CMK (cell line): ENCODE measurements around the gene RNF181.
"Not testable (repeated sequence)": the region's sequence is repeated elsewhere in the genome, so short reads cannot be mapped to it uniquely, and the experiment has no call there.

Experiments
- DNase-seq: peaks from one replicate; pipeline ENCODE4 v3.0.0-alpha.2; 2010; ENCODE audit warnings: low read depth

RNF181 gene

DNA sequence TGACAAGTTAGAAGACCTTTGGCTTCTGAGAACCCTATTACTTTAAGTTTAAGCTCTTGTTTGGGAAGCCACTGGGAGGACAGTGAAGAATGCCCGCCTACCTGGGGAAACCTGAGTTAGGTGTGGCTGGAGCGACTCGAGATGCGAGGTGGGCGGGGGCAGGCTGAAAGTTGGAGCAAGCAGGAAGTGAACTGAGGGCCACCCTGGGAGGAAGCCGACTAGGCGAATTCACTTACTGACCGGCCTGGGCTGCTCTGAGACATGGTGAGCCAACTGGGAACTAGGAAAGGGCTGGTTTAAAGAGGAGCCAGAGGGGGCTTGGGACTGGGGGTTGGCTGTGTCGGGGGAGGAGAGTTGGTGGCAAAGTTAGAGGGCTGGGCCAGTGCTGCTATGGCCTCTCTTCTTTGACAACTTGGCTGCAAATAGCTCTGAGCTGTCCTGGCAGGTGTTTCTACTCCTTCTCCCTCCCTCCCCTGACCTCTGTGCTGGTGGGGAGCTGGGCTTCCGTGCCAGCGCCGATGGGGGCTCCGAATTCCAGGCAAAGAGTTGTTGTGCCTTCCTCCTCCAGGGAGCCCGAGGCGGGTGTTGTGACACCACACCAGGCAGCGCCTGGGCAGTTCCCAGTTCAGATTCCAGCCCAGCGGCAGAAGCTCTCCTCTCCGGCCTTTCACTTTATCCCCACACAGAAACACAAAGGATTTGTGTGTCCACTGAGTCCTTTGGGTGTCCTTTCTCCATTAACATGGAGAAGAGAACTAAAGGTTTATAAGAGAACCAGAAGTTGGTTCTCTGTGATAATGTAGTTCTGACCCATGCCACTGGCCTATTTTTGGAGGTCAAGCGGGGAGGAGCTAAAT is 17.9 kb upstream of the RNF181 start, which contains the start of gene VAMP8:
Gene VAMP8 (plus strand): TSS at position 201 of the 857 bp plus-strand sequence. CDS start 61 bp downstream, at position 262.
- DNase-seq = no peak

DNA sequence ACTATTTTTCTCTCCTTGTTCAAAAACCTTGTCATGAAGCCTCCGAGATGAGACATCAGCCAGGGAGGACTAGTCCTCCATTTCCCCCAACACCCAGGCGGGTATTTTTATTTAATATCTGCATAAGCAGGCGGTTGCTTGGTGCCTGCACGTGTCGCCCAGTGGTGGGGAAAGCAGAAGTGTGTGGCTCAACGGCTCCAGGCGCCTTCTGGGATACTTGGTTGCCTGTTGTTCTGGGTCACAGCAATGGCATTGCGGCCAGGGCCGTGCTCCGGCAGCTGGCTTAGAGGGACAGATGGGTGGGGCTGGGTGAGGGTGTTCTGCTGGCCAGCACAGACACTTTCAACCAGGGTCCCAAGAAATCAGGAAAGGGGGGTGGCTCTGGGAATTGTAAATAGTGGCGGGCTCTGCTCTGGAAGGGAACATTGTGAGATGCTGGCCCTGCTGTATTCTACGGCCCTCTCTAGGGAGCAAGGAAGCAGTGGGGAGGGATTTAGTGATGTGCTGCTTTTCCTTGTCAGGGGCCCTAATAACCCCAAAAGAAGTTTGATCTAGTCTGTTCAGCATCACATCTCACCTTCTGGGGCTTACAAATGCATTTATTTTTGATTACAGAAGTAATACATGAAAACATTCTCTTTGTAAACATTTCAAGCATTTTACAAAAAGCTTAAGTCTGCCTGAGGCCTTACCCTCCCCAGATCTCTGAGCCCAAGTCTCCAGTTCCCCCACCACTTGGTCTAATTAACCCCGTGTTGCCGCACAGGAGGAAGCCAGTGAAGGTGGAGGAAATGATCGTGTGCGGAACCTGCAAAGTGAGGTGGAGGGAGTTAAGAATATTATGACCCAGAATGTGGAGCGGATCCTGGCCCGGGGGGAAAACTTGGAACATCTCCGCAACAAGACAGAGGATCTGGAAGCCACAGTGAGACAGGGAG is 17.0 kb upstream of the RNF181 start:
- DNase-seq = no peak

DNA sequence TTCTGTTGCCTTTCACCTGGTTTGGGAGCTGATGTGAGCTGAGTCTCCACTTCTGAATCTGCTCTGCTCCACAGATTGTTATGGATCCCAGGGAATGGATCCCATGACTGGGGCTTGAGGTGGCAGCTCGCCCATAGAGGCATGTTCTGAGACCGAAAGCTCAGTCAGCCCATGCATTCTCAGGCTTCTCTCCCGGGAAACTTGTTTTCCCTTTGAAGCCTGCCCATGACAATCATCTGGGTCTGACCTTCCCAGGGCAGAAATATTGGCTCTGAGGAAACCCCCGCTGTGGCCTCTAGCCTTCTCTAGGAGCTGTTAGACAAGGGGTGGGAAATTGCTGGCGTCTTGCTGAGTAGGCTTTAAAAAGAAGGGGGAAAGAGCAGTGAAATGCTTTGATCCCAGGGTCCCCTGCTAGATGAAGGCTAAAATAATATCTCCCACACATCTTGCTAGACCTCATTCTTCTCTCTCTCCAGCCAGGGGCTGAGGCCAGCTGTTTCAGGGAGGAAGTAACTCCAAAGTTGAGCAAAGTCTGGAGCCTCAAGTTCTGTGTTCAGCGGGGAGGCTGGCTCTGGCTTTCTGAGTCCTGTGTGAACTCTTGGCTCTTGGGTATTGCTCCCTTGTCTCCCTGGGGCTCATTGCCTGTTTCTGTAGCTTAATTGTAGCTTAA is 16.1 kb upstream of the RNF181 start:
- no peak for DNase-seq

DNA sequence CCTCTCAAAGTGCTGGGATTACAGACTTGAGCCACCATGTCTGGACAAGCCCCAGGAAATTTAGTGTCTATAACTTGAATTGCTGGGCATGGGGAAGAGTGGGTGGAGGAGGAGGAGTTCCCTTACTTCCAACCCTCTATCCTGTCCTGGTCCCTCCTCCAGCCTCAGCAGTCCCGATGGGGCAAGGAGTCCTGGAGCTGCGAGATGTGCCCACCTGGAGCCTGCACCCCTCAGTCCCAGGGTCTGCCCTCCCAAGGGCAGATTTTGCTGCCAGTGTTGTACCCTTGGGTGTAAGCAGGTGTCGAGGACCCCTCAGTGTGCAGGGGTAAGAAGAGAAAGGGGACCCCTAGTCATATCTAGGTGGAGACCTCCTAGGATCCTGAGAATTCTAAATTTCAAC is 15.3 kb upstream of the RNF181 start:
- DNase-seq = no peak

DNA sequence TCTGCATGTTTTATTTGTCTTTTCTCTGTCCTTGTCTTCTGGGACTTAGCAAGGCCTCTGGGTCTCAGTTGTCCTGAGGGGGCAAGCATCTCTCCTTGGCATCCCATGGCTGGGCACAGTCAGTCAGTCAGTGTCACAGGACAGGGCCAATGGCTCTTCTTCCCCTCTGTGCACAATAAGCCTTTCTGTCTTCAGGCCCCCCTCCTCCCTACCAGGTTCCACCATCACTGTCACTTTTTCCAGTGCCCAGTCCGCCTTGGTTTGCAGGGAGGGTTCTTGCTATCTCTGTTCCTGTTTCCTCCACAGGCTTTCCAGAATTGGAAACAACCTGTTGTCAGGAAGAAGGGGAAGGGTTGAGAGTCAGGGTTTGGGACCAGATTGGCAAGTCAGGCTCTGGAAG is 13.1 kb upstream of the RNF181 start:
- no peak for DNase-seq

DNA sequence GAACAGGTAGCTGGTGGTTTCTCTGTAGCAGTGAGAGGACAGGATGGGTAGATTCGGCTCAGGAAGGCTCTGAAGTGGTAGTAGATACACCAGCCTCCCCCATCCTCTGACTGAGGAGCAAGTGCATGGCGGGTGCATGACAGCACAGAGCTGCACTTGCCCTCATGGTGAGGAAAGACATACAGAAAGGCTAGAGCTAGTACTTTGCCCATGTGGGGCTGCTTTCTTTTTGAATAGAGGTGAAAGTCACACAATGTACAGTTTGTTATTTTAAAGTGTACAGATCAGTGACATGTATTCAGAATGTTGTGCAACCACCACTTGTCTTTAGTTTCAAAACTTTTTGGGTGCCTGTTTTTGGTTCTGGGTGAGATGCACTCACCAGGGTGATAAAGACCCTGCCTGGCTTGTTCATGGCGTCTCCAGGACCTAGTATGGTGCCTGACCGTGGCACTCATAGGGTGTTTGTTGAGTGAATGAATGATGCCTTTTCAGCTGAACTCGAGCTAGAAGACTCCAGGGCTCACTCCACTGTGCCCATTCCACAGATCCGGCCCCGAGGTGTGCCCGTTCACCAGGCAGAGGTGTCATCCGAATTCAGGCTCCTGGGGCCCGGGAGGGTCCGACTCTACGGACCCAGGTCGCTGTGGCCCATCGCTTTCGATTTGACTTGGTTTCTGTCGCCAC is 11.7 kb upstream of the RNF181 start:
- no peak for DNase-seq

DNA sequence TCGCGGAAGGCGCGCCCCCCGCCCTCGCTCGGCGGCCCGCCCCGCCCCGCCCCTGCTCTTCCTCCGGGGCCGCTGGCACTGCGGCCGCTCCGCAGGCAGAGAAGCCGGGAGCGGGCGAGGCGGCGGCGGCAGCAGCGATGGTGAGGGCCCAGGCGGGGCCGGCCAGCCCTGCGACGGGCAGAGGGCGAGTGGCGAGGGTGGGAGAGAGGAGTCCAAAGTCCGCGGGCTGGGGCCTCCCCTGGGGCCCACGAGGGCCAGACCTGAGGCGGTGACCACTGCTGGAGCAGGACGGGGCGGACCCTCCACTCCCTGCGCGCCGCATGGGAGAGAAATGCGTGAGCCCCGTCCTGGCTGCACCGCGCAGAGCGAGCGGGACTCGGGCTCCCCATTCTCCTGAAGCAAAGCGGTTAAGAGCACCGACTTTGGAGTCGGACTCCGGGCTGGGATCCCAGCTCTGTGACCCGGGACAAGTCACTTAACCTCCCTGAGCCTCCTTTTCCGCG is 11.1 kb upstream of the RNF181 start, which contains the start of gene VAMP5:
Gene VAMP5 (plus strand): TSS at position 78 of the 503 bp plus-strand sequence. CDS start 60 bp downstream, at position 138.
- DNase-seq = no peak

DNA sequence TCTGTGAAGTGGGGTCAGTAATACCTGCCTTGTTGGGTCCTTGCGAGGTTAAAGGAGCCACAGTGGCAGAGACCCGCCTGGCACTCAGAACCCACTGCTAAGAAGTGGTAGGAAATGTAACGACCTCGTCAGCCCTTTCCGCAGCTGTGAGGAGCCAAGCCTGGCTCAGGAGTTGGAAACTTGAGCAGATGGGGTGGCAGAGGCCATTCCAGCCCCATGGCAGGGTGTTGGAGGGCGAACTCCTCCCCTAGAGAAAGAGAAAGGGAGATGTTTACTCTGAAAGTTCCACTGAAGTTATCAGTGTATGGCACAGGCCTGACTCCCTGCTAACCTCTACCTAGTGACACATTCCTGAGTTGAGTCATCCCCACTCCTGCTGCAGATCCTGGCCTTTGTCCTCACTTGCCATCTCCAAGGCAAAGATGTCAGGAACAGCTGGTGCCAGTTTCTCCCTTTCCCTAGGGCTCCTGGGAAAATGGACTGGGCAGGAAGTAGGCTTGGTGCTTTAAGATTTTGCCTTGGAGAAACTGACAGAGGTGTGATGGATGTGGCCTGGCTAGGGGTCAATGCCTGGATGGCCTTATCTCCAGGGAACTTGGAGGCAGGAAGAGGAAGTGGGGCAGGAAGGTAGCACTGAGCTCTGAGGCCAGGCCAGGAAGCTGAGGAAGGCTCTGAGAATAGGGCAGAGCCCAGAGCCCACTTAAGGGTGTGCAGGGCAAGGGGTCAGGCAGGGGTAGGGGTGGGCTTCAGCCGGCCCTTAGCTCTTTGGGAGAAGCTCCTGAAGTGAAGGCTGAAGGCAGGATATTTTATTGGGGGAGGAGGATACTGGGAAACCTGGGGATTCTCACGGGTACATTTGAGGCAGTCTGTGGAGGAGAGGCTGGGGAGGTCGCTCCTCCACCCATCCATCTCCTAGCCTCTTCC is 10.4 kb upstream of the RNF181 start:
- DNase-seq = no peak

DNA sequence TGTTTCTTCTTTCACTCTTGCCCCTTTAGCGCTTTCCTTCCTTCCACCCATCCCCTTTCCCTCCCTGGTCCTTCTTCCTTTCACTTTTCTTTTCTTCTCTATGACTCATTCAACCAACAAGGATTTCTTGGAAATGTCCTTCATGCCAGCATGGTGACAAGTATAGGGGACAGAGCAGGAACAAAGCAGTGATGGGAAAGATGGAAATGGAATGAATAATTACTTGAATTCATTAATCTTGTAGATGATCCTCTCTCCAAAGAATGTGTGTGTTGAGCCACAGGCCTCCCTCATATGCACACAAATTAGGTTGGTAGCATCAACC is 9.8 kb upstream of the RNF181 start:
- DNase-seq = no peak

DNA sequence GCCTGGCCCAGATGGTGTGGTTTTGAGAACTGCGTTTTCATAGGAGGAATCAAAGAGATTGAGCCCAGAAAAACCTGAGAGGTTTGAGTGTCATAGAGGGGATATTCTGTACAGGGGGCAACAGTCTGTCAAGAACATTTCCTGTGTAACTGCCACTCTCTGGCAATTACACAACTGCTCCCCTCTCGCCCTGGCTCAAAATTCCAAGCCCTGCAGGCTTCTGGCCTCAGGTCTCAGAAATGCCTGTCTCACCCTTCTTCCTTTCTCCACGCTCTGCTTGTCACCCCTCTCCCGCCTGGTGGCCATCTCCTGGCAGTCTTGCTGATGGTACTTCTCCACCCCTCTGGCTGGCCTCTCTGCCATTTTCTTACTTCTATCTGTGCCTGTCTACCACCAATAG is 7.3 kb upstream of the RNF181 start:
- no peak for DNase-seq

DNA sequence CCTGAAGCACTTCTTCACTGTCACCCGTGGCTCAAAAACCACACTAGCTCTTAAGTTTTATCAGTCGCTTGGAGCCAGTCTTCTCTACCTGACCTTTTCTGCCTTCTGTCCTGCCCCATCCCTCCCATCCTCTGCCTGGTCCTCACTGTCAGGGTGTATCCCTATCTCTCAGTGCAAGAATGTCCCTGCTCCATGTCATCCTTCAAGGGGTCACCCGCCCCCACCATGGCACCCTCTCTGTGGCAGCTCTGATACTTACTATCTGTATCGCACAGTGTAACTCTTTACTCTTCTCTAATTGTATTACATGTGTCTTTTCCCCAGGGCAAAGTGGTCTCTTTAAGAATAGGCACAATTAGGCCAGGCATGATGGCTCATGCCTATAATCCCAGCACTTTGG is 6.9 kb upstream of the RNF181 start:
- no peak for DNase-seq

DNA sequence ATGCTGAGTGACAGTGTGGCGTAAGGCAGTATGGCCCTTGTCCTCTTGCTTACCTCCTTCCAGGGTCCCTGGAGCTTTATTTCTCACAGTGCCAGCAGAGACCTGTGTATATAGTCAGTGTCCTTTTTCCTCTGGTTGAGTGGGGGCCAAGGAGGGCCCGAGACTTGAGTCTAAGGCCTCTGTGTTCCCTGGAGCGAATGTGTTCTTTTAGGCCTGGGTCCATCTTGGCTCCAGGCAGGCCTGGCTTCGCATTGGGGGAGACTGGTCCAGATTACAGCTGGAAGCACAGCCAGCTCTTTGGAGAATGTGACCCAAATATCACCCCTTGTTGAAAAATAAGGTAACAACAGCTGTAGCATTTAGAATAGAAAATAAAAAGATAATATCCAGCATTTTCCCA is 6.4 kb upstream of the RNF181 start:
- no peak for DNase-seq

DNA sequence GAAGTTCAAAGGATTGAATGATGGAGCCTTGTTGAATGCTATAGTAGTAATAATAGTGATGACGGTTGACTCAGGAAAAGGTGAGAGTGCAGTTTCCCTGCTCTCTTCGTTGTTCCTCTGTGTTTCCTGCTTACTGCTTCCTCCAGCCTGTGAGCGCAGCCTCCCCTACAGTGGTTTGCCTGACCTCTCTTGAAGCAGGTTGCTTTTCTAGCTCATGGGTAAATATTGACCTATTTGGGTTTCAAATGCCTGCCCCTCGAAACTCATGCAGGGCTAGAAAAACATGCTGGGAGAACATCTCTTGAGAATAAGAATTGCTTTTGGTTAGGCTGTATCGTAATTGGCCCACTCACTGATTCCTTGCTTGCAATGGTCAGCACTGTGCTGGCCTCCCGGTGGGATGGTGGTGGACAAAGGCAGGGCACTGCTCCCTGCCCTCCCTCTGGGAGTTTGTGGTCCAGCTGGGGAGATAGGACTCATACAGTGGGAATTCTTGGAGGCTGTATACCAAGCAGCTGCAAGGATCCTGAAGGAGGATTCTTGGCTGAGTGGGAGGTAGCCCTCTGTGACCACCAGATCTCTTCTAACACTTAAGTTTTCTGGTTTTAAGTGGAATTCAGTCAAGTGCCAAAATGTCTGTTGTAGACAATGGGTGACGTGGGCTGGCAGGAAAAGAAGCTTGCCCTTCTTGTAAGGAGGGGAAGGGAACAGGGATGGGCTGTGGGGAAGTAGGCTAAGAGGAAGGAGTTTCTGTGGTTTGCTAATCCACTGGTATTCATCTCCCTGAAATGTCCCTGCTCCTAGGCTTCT is 5.4 kb upstream of the RNF181 start:
- no peak for DNase-seq

DNA sequence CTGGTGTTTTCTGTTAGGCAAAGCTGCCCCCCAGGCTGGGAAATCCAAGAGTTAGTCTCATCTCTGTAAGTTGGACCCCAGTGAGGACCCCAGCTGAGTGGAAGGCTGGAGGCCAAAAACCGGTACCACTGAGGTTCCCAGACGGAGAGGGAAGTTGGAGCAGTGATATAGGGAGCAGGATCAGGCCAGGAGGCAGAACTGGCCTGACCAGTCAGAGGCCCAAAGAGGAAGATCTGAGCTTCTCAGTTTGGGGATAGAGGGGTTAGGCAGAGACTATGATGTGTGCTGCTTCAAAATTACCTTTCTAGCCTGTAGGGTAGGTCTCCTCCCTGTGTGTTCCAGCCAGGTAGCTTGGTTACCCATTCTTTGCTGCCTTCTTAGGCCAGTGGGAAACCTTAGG is 4.6 kb upstream of the RNF181 start:
- no peak for DNase-seq

DNA sequence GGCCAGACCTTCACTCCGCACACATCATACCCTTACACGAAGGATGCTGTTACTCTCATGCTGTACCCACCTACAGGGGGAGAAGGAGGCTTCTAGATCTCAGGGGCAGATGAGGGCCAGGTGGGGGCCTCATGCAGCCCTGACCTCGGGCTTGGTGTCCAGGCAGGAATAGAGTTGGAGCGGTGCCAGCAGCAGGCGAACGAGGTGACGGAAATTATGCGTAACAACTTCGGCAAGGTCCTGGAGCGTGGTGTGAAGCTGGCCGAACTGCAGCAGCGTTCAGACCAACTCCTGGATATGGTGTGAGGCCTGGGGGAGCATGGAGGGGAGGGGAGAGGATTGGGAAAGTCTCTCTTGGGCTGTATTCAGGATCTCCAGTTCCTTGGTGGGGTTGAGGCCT is 4.0 kb upstream of the RNF181 start:
- DNase-seq = no peak

DNA sequence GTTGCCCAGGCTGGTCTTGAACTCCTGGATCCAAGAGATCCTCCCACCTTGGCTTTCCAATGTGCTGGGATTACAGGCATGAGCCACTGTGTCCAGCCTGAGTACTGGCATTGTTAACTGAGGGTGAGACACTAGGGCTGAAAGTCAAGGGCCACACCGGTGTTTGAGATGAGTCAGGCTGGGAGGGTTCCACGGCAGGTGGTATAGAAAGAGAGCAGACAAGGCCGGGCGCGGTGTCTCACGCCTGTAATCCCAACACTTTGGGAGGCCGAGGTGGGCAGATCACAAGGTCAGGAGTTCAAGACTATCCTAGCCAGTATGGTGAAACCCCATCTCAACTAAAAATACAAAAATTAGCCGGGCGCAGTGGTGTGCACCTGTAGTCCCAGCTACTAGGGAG is 3.2 kb upstream of the RNF181 start:
- not testable (repeated sequence) for DNase-seq

DNA sequence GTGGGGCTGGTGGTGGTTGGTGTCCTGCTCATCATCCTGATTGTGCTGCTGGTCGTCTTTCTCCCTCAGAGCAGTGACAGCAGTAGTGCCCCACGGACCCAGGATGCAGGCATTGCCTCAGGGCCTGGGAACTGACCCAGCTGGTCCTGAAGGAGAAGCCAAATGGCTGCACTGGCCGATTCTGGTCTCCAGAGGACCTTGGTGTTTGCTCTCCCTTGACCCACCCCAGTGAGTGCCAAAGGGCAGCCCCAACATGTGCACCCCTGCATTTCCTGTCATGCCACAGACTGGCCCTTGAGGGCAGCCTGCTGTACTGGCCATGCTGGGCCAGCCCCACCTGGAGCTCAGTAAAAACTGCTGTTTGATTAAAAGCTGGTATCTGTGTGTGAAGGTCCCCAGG is 2.5 kb upstream of the RNF181 start:
- no peak for DNase-seq

DNA sequence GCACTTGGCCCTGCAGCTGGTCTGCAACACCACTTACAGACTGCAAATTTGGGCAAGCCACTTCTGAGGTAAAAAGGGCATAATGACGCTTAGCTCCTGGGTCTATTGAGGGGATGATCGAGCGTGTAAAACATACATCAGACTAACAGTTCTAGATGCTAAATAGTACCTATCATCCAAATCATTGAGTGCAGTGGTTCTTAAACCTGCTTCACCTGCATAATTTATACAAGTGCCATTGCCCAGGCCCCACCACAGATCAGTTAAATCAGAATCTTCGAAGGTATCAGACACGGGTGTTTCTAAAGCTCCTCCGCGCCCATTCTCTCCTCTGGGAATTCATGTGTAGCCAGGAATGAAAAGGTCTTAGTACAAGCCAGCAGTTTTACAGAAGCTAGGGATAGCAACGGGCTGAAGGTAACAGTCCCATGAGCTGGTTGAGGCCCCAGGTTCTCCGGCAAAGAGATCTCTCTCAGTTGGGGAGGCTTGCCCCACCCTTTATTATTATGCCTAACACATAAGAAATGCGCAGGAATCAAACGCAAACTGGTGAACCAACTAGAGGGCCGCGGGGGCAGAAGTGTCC is 737 bp upstream of the RNF181 start:
- DNase-seq = no peak

DNA sequence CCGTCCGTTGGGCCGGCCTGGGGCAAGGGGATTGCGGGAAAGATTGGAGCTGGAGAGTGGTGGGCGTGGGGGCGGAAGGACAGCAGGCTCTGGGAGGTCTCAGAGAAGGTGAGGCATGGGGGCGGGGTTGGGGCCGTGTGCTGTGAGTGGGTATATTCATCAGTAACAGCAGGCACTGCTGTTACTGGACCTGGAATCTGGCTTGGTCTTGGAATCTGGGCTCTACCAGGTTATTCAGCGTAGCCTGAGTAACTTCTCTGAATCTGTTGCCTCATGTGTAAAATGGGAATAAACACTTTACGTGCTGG is 435 bp downstream of the RNF181 start:
- DNase-seq = no peak
